Fibroblast of mammary gland (primary cell): ENCODE results near the gene RTTN.

Experiments
- DNase-seq: peaks from one replicate; pipeline ENCODE4 v3.0.0-alpha.2; 2010; ENCODE audit warnings: low read depth
- H3K4me3 ChIP-seq: 2 replicates; pipeline ENCODE4 v1.5.1; 2011; ENCODE audit warnings: low read depth, mild to moderate bottlenecking, low read length, moderate library complexity; ENCODE audit not compliant: control insufficient read depth
- TF ChIP-seq, protein P1 (sequence below): conservative IDR thresholded peaks from 2 replicates; pipeline ENCODE4 v1.5.1; 2011; ENCODE audit warnings: low read depth, low read length, inconsistent platforms; ENCODE audit not compliant: control insufficient read depth, insufficient read depth

Gene RTTN

DNA sequence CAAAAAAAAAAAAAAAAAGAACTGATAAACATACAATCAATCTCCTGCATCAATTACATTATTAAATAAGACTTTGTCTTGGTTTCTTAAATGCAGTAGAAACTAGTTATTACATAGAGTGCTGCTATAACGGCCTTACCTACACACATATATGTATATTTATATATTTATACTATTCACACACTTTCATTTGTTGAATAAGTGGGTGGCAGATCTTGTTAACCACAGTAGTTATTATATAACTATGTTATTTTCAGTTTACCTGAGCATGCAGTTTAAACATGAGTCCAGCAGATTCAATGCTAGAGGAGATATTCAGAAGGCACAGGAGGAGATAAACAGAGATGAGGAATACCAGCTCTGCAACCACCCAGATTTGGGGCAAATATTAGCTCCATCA is 176.3 kb downstream of the RTTN start:
- no peak overlapping the region for H3K4me3 ChIP-seq
- TF ChIP-seq, protein P1, sequence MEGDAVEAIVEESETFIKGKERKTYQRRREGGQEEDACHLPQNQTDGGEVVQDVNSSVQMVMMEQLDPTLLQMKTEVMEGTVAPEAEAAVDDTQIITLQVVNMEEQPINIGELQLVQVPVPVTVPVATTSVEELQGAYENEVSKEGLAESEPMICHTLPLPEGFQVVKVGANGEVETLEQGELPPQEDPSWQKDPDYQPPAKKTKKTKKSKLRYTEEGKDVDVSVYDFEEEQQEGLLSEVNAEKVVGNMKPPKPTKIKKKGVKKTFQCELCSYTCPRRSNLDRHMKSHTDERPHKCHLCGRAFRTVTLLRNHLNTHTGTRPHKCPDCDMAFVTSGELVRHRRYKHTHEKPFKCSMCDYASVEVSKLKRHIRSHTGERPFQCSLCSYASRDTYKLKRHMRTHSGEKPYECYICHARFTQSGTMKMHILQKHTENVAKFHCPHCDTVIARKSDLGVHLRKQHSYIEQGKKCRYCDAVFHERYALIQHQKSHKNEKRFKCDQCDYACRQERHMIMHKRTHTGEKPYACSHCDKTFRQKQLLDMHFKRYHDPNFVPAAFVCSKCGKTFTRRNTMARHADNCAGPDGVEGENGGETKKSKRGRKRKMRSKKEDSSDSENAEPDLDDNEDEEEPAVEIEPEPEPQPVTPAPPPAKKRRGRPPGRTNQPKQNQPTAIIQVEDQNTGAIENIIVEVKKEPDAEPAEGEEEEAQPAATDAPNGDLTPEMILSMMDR, result no peak
- DNase-seq, result no peak

DNA sequence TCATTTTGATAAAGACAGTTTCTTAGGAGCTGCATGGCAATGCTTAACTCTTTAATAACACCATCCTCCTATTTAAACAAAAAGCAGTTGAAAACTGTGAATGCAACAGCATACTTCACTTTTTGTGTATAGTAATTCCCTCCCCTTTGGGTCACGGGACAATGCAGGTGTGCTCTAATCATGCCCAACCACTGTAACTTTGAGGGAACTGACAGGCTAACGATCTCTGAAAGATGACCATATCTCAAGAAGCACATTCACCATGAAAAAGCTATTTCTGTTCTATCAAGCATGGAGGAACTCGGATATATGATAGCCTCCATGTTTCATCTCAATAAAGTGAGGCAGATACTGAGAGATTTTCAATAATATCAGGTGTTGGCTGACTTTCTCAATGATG is 176.8 kb downstream of the RTTN start:
- DNase-seq, result no peak
- H3K4me3 ChIP-seq, result no peak overlapping the region
- TF ChIP-seq, protein P1, result no peak

DNA sequence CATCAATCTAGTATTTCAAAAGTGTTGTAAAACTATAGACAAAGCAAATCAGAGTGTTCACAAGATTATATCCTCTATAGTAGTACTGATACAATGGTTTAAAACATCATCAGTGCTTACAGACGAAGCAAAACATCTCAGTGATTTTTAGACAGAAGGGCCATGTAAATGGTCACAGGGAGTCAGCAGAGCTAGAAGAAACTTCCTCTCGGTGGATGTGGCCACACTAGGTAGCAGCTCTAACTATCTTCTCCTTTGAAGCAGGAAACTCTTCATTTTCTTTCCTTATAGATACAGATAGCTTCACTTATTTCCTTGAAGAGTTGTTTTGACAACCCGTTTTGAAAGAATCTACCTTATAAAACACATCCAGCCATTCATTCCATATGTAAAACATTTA is 177.4 kb downstream of the RTTN start:
- TF ChIP-seq, protein P1, result no peak
- no peak for DNase-seq

GRCh38 chr18:70025580-70025979 is 179.9 kb downstream of the RTTN start:
- H3K4me3 ChIP-seq, result no peak overlapping the region
- TF ChIP-seq, protein P1, result no peak
- no peak for DNase-seq

More for the DNA sequence above, 177.4 kb downstream of the RTTN start:
- no peak overlapping the region for H3K4me3 ChIP-seq

DNA sequence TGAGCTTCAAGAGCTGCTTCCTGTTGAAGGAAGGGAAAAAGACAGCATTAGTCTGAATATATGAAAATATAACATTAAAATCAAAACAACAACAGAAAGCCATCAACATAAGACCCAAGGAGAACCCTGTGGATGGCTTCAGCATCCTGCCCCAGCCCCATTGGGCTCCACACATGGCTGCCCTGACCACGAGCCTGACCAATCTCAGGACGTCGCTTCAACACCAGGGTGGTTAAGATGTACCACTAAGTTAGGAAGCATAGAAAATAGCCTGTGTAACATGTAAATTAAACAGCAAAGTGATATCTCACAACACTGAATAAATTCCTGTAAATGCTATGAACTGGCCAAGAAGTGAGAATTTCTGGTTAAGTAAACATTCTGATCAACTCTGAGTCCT is 180.7 kb downstream of the RTTN start:
- DNase-seq, result no peak

DNA sequence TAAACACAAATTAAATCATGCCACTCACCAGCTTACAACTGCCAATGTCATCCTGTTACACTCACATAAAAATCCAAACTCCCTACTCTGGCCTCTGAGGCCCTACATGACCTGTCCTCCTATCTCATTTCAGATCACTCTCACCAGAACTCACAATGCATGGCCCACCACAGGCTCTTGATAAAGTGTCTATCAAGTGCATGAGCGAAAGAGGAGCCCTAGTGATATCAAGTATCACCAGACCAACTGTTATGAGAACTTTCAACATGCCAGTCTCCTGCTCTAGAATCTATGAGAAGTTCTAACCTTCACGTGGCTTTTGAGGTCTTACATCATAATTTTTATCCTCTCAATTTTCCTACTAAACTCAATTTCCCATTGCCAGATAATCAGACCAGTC is 181.4 kb downstream of the RTTN start:
- no peak overlapping the region for H3K4me3 ChIP-seq
- no peak for DNase-seq
- TF ChIP-seq, protein P1, result no peak

More for the DNA sequence above, 180.7 kb downstream of the RTTN start:
- no peak overlapping the region for H3K4me3 ChIP-seq
- TF ChIP-seq, protein P1, result no peak

- H3K4me3 ChIP-seq, result no peak overlapping the region
- DNase-seq, result peak; percentile 36
Observed at GRCh38 chr18:70022636-70023035, 182.9 kb downstream of the RTTN start.

More at GRCh38 chr18:70022636-70023035, 182.9 kb downstream of the RTTN start:
- TF ChIP-seq, protein P1, result no peak
